Naive thymus-derived CD4-positive, alpha-beta T cell (primary cell): ENCODE results near the gene ZNF3. TPM values are rescaled to one million over a fixed set of nuclear protein-coding genes. Genes with fewer than 3 reads are reported as not detected.
A peak's percentile ranks its signal among the peaks of the same experiment; 100 is the strongest.

ENCODE experiments used
- ATAC-seq: fragments of 150-1000 bp; cut with Tn5 transposase; 2 replicates; pipeline ENCODE4 v1.10.0; 2021; ENCODE audit warnings: mild to moderate bottlenecking, moderate library complexity
- CTCF ChIA-PET: fragments of 350-600 bp; sonication (Branson Sonifier 250); formaldehyde crosslinking; loops from one replicate; lab custom pipeline; 2021; ENCODE audit warnings: antibody characterized with exemption; lab: Charles Lee
- POLR2A ChIA-PET: fragments of 350-600 bp; sonication (Branson Sonifier 250); formaldehyde crosslinking; loops from one replicate; lab custom pipeline; 2021; ENCODE audit warnings: antibody characterized with exemption, inconsistent platforms; lab: Charles Lee
- DNase-seq, 9 donors: peaks; one replicate each; pipeline versions ENCODE4 v3.0.0 to v3.0.0-alpha.2; 2020 to 2022; ENCODE audit warnings: mixed read lengths in 1 of 9
- H3K27ac ChIP-seq: one replicate; pipeline ENCODE4 v1.7.0; 2013; ENCODE audit warnings: mild to moderate bottlenecking, low read depth, low read length, moderate library complexity
- H3K27me3 ChIP-seq, 2 donors: one replicate each; pipeline ENCODE4 v1.7.0; 2013; ENCODE audit warnings: low read length in 2 of 2, mild to moderate bottlenecking in 2 of 2, moderate library complexity in 2 of 2; ENCODE audit not compliant: control insufficient read depth in 2 of 2, insufficient read depth in 2 of 2
- H3K36me3 ChIP-seq, 3 experiments: 1 replicate in 2 of 3; 2 replicates in 1 of 3; pipeline ENCODE4 v1.7.0; 2013; ENCODE audit warnings: low read length in 3 of 3, mild to moderate bottlenecking in 3 of 3, moderate library complexity in 1 of 3; ENCODE audit not compliant: insufficient read depth in 3 of 3, control insufficient read depth in 2 of 3
- H3K4me1 ChIP-seq, 2 donors: one replicate each; pipeline ENCODE4 v1.7.0; 2013; ENCODE audit warnings: low read length in 2 of 2, mild to moderate bottlenecking in 2 of 2, moderate library complexity in 1 of 2; ENCODE audit not compliant: control insufficient read depth in 2 of 2, insufficient read depth in 2 of 2
- H3K4me3 ChIP-seq: 2 replicates; pipeline ENCODE4 v1.7.0; 2013; ENCODE audit warnings: mild to moderate bottlenecking, low read length
- H3K9me3 ChIP-seq, 3 experiments: 1 replicate in 2 of 3; 2 replicates in 1 of 3; pipeline ENCODE4 v1.7.0; 2013; ENCODE audit warnings: low read length in 3 of 3; ENCODE audit not compliant: control insufficient read depth in 2 of 3
- H3K27ac Mint-ChIP-seq, 9 donors: one replicate each; pipeline ENCODE4 v1.8.0; 2020 to 2022; ENCODE audit warnings: mixed read lengths in 9 of 9, mild to moderate bottlenecking in 8 of 9, moderate library complexity in 5 of 9, inconsistent platforms in 2 of 9
- H3K27me3 Mint-ChIP-seq, 5 donors: one replicate each; pipeline ENCODE4 v1.8.0; 2021 to 2022; ENCODE audit warnings: mixed read lengths in 5 of 5, mild to moderate bottlenecking in 1 of 5
- H3K36me3 Mint-ChIP-seq, 5 donors: one replicate each; pipeline ENCODE4 v1.8.0; 2020 to 2022; ENCODE audit warnings: mixed read lengths in 5 of 5, mild to moderate bottlenecking in 3 of 5, inconsistent platforms in 1 of 5
- H3K4me1 Mint-ChIP-seq, 7 donors: one replicate each; pipeline ENCODE4 v1.8.0; 2020 to 2022; ENCODE audit warnings: mixed read lengths in 7 of 7, mild to moderate bottlenecking in 3 of 7, inconsistent platforms in 1 of 7
- H3K4me3 Mint-ChIP-seq, 10 donors: one replicate each; pipeline ENCODE4 v1.8.0; 2020 to 2022; ENCODE audit warnings: mild to moderate bottlenecking in 10 of 10, mixed read lengths in 10 of 10, moderate library complexity in 6 of 10, inconsistent platforms in 2 of 10
- H3K9me3 Mint-ChIP-seq, 11 donors: one replicate each; pipeline ENCODE4 v1.8.0; 2020 to 2022; ENCODE audit warnings: mixed read lengths in 11 of 11, mild to moderate bottlenecking in 4 of 11, inconsistent platforms in 1 of 11, moderate library complexity in 1 of 11
- intact Hi-C, 2 donors: fragments of 100-400 bp; cut with micrococcal nuclease; formaldehyde crosslinking; loops; one replicate each; pipeline ENCODE4 v1.15.1; 2023
- polyA plus RNA-seq, 2 donors: library from polyadenylated mRNA; unstranded; fragments of 300-500 nt; fragmentation: Illumina TruSeq; gene quantifications; one replicate each; pipeline ENCODE4 v1.2.3, GENCODE V29; 2021
- total RNA-seq, 6 experiments: library from RNA in 5 of 6; stranded (reverse) in 5 of 6; gene quantifications; 1 replicate in 5 of 6; 2 replicates in 1 of 6; pipeline ENCODE4 v1.2.3 and lab custom pipeline; 2021 to 2026

The ZNF3 gene
- total and polyA plus RNA-seq, 7 experiments from 2014 or later = 20.3 to 48.0 (median 35.0) TPM

- no peak overlapping the region for H3K4me3 ChIP-seq
- ATAC-seq (no peak), DNase-seq (no peak)
- Mint-ChIP-seq H3K36me3 (peaks cover 5 to 49% (median 18%) of the 10 kb centered on the region in 5 donors), H3K9me3 (peaks cover 0 to 11% (median 0%) of the 10 kb centered on the region in 11 donors), H3K27me3 (no peaks in the 10 kb centered on the region), H3K4me3 (peak overlapping the region in 5 of 10 donors; percentile 2 to 91 (median 29)), H3K27ac (peak overlapping the region in 4 of 9 donors; percentile 28 to 49 (median 44)), H3K4me1 (peaks cover 11 to 42% (median 23%) of the 10 kb centered on the region in 7 donors)
- no peaks in the 10 kb centered on the region for H3K27me3 ChIP-seq
- POLR2A ChIA-PET = interaction anchor here (0.6 to 5.2 kb wide), 4 partner anchors 9 to 10 kb away, joined by 3 to 59 read pairs (median 4); partner anchors contain the start of genes AP4M1 and MCM7
- intact Hi-C loops = no loop called here
- no peaks in the 10 kb centered on the region for H3K9me3 ChIP-seq
- H3K27ac ChIP-seq = no peak overlapping the region
- peaks cover 6 to 11% of the 10 kb centered on the region in 2 donors for H3K4me1 ChIP-seq
- H3K36me3 ChIP-seq = peaks cover 6 to 67% (median 24%) of the 10 kb centered on the region in 3 experiments
- CTCF ChIA-PET = no interaction called here
These were observed 10.1 kb upstream of the ZNF3 start for GRCh38 chr7:100091411-100092181.

GRCh38 chr7:100090527-100091410 is 9.2 kb upstream of the ZNF3 start:
- CTCF ChIA-PET = interaction anchor here (0.7 kb wide), 1 partner anchor 9 kb away, joined by 3 read pairs; no protein-coding TSS in a partner anchor
- Mint-ChIP-seq H3K36me3 (peaks cover 3 to 47% (median 18%) of the 10 kb centered on the region in 5 donors), H3K27ac (peak overlapping the region in 7 of 9 donors; percentile 45 to 88 (median 56)), H3K4me3 (peak overlapping the region in 9 of 10 donors; percentile 27 to 91 (median 63)), H3K9me3 (peaks cover 0 to 11% (median 0%) of the 10 kb centered on the region in 11 donors), H3K27me3 (peaks cover 0 to 3% (median 0%) of the 10 kb centered on the region in 5 donors), H3K4me1 (peaks cover 11 to 42% (median 21%) of the 10 kb centered on the region in 7 donors)
- POLR2A ChIA-PET = interaction anchor here (0.7 to 5.2 kb wide), 4 partner anchors 8 to 42 kb away, joined by 3 to 59 read pairs (median 3); partner anchors contain the start of genes AP4M1 and MCM7
- H3K36me3 ChIP-seq = peaks cover 6 to 59% (median 24%) of the 10 kb centered on the region in 3 experiments
- peaks cover 6 to 11% of the 10 kb centered on the region in 2 donors for H3K4me1 ChIP-seq
- H3K27ac ChIP-seq = no peak overlapping the region
- DNase-seq = no peak
- H3K4me3 ChIP-seq = no peak overlapping the region
- H3K27me3 ChIP-seq = no peaks in the 10 kb centered on the region
- H3K9me3 ChIP-seq = no peaks in the 10 kb centered on the region
- ATAC-seq = no peak
- intact Hi-C loops = no loop called here

- intact Hi-C loops = loop anchor here (1.0 to 10.0 kb wide), 5 partner anchors 8 to 685 kb away; partner anchors contain the start of genes ZNF3 (in 2 of the 2), BUD31 (in 1 of the 2), MBLAC1 (in 1 of the 2) and PDAP1 (in 1 of the 2)
- peaks cover 0 to 12% (median 0%) of the 10 kb centered on the region in 5 donors for H3K27me3 Mint-ChIP-seq
These were observed 8.1 kb upstream of the ZNF3 start for GRCh38 chr7:100089458-100090196.

DNA sequence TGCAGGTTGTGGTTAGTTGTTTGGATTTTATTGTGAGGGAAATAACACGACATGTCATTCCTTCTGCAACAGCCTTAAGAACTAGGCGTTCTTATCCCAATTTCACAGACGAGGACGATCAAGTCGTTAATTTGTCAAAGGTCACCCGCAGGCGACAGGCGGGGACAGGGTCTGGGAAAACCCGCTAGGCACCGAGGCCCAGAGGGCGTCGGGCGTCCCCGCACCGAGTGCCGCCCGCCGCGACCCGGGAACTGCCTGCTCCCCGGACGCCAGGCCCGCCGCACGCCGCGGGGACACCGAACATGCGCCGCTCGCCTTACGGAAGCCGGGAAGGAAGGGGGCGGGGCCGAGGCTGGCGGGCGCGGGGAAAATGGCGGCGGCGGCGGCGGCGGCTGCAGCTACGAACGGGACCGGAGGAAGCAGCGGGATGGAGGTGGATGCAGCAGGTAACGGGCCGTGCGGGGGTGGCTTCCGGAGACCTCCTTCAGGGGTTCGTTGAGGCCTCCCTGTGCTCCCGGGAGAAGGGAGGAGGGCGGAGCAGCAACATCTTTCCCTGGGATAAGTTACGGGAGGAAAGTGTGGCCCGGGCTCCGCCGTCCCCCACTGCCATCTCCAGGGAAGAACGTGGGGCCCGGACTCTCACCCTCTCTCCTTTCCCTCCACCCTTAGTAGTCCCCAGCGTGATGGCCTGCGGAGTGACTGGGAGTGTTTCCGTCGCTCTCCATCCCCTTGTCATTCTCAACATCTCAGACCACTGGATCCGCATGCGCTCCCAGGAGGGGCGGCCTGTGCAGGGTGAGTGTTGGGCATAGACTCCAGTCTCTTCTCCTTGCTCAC is 7.3 kb upstream of the ZNF3 start, which contains the start of gene COPS6:
Gene COPS6, plus strand, starts transcription at position 349 of the 837 bp plus-strand sequence. Its CDS starts 22 bp downstream, at position 371.
- Histone ChIP-seq H3K36me3 (peaks cover 0 to 40% (median 10%) of the 10 kb centered on the region in 3 experiments), H3K27ac (peak within 1 kb of the TSS; percentile 87), H3K4me1 (peaks cover 6 to 11% of the 10 kb centered on the region in 2 donors), H3K4me3 (peak within 1 kb of the TSS; percentile 61), H3K27me3 (no peaks in the 10 kb centered on the region), H3K9me3 (no peaks in the 10 kb centered on the region)
- H3K9me3 Mint-ChIP-seq = peaks cover 0 to 11% (median 0%) of the 10 kb centered on the region in 11 donors
- intact Hi-C loops = loop anchor here (1.0 to 10.0 kb wide), 6 partner anchors 8 to 684 kb away; partner anchors contain the start of genes ZNF3 (in 2 of the 2), AP4M1 (in 1 of the 2), BUD31 (in 1 of the 2) and MBLAC1 (in 1 of the 2)
- peaks cover 0 to 12% (median 0%) of the 10 kb centered on the region in 5 donors for H3K27me3 Mint-ChIP-seq
- ChIA-PET CTCF (interaction anchor here (0.6 to 1.2 kb wide), 2 partner anchors 42 to 531 kb away, joined by 3 to 4 read pairs; no protein-coding TSS in a partner anchor), POLR2A (interaction anchor here (0.7 to 5.2 kb wide), 10 partner anchors 9 to 531 kb away, joined by 3 to 59 read pairs (median 3); partner anchors contain the start of genes AP4M1, GPC2, MBLAC1 and MCM7)
- ATAC-seq (peak; percentile 95), DNase-seq (peak; percentile 78 to 96 (median 86))
- H3K4me1 Mint-ChIP-seq = peaks cover 11 to 40% (median 20%) of the 10 kb centered on the region in 7 donors
- H3K4me3 Mint-ChIP-seq = peak within 1 kb of the TSS; percentile 82 to 96 (median 90)
- peak within 1 kb of the TSS; percentile 89 to 96 (median 94) for H3K27ac Mint-ChIP-seq
- peaks cover 0 to 34% (median 14%) of the 10 kb centered on the region in 5 donors for H3K36me3 Mint-ChIP-seq

More at GRCh38 chr7:100089458-100090196, 8.1 kb upstream of the ZNF3 start:
- peaks cover 4 to 48% (median 17%) of the 10 kb centered on the region in 3 experiments for H3K36me3 ChIP-seq
- H3K4me3 ChIP-seq = peak overlapping the region; percentile 61
- ATAC-seq (no peak), DNase-seq (no peak)
- Mint-ChIP-seq H3K36me3 (peaks cover 0 to 39% (median 14%) of the 10 kb centered on the region in 5 donors), H3K9me3 (peaks cover 0 to 11% (median 0%) of the 10 kb centered on the region in 11 donors), H3K4me1 (peaks cover 11 to 40% (median 20%) of the 10 kb centered on the region in 7 donors), H3K4me3 (peak overlapping the region; percentile 82 to 96 (median 90)), H3K27ac (peak overlapping the region; percentile 89 to 96 (median 94))
- ChIA-PET POLR2A (interaction anchor here (0.6 to 5.2 kb wide), 7 partner anchors 9 to 532 kb away, joined by 3 to 59 read pairs (median 3); partner anchors contain the start of genes AP4M1, MBLAC1 and MCM7), CTCF (interaction anchor here (1.0 kb wide), 1 partner anchor 11 kb away, joined by 6 read pairs; the partner anchor contains the start of genes AP4M1 and MCM7)
- H3K9me3 ChIP-seq = no peaks in the 10 kb centered on the region
- H3K27ac ChIP-seq = peak overlapping the region; percentile 87
- H3K27me3 ChIP-seq = no peaks in the 10 kb centered on the region
- H3K4me1 ChIP-seq = peaks cover 6 to 11% of the 10 kb centered on the region in 2 donors
